ENCODE data around the gene CEP104.

DNA sequence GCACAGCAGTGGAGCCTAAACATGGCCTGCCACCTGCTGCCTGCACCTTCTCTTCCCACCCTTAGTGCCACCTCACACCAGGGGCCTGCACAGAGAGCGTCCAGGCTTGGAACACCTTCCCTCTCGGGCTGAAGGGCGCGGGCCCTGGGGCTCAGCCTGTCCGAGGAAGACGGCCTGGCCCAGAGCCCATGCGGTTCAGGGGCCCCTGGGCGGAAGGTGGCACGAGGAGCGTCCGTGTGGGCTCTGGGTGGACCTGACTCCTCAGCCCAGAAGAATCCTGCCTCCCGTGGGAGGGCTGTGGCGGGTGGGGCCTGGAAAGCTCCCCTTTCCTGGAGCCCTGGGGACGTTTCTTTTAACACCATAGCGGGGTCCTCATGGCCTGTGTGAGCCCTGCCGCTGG, 19.7 kb upstream of the CEP104 start:
- TF ChIP-seq, protein P1, sequence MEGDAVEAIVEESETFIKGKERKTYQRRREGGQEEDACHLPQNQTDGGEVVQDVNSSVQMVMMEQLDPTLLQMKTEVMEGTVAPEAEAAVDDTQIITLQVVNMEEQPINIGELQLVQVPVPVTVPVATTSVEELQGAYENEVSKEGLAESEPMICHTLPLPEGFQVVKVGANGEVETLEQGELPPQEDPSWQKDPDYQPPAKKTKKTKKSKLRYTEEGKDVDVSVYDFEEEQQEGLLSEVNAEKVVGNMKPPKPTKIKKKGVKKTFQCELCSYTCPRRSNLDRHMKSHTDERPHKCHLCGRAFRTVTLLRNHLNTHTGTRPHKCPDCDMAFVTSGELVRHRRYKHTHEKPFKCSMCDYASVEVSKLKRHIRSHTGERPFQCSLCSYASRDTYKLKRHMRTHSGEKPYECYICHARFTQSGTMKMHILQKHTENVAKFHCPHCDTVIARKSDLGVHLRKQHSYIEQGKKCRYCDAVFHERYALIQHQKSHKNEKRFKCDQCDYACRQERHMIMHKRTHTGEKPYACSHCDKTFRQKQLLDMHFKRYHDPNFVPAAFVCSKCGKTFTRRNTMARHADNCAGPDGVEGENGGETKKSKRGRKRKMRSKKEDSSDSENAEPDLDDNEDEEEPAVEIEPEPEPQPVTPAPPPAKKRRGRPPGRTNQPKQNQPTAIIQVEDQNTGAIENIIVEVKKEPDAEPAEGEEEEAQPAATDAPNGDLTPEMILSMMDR (IDR thresholded peaks at IDR 0.05) = no peak
- no peak for TF ChIP-seq POLR2AphosphoS5 (IDR thresholded peaks at IDR 0.05; ENCODE audit: low read depth, low read length)
- no peak for TF ChIP-seq FOXM1 (IDR thresholded peaks at IDR 0.05; ENCODE audit: low read depth)
- TF ChIP-seq, protein P2, sequence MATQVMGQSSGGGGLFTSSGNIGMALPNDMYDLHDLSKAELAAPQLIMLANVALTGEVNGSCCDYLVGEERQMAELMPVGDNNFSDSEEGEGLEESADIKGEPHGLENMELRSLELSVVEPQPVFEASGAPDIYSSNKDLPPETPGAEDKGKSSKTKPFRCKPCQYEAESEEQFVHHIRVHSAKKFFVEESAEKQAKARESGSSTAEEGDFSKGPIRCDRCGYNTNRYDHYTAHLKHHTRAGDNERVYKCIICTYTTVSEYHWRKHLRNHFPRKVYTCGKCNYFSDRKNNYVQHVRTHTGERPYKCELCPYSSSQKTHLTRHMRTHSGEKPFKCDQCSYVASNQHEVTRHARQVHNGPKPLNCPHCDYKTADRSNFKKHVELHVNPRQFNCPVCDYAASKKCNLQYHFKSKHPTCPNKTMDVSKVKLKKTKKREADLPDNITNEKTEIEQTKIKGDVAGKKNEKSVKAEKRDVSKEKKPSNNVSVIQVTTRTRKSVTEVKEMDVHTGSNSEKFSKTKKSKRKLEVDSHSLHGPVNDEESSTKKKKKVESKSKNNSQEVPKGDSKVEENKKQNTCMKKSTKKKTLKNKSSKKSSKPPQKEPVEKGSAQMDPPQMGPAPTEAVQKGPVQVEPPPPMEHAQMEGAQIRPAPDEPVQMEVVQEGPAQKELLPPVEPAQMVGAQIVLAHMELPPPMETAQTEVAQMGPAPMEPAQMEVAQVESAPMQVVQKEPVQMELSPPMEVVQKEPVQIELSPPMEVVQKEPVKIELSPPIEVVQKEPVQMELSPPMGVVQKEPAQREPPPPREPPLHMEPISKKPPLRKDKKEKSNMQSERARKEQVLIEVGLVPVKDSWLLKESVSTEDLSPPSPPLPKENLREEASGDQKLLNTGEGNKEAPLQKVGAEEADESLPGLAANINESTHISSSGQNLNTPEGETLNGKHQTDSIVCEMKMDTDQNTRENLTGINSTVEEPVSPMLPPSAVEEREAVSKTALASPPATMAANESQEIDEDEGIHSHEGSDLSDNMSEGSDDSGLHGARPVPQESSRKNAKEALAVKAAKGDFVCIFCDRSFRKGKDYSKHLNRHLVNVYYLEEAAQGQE (IDR thresholded peaks at IDR 0.05; ENCODE audit: low read depth, low read length) = no peak
- TF ChIP-seq EP300 (IDR thresholded peaks at IDR 0.05; ENCODE audit: borderline replicate concordance in 1 of 2, low read depth in 1 of 2, low read length in 1 of 2) = no peak
- TF ChIP-seq, protein P3, sequence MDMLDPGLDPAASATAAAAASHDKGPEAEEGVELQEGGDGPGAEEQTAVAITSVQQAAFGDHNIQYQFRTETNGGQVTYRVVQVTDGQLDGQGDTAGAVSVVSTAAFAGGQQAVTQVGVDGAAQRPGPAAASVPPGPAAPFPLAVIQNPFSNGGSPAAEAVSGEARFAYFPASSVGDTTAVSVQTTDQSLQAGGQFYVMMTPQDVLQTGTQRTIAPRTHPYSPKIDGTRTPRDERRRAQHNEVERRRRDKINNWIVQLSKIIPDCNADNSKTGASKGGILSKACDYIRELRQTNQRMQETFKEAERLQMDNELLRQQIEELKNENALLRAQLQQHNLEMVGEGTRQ (IDR thresholded peaks at IDR 0.05; ENCODE audit: borderline replicate concordance, low read depth, low read length) = no peak
- TF ChIP-seq, protein P4, sequence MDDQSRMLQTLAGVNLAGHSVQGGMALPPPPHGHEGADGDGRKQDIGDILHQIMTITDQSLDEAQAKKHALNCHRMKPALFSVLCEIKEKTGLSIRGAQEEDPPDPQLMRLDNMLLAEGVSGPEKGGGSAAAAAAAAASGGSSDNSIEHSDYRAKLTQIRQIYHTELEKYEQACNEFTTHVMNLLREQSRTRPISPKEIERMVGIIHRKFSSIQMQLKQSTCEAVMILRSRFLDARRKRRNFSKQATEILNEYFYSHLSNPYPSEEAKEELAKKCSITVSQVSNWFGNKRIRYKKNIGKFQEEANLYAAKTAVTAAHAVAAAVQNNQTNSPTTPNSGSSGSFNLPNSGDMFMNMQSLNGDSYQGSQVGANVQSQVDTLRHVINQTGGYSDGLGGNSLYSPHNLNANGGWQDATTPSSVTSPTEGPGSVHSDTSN (IDR thresholded peaks at IDR 0.05) = no peak
- no peak for TF ChIP-seq RAD21 (IDR thresholded peaks at IDR 0.05; ENCODE audit: low read length)

All from SK-N-SH (cell line).